Measurements from ENCODE around the gene TEX29. TPM values are rescaled to one million over a fixed set of nuclear protein-coding genes. Genes with fewer than 3 reads are reported as not detected.

Gene TEX29
- total RNA-seq, 4 donors from 2014 or later = not detected

DNA sequence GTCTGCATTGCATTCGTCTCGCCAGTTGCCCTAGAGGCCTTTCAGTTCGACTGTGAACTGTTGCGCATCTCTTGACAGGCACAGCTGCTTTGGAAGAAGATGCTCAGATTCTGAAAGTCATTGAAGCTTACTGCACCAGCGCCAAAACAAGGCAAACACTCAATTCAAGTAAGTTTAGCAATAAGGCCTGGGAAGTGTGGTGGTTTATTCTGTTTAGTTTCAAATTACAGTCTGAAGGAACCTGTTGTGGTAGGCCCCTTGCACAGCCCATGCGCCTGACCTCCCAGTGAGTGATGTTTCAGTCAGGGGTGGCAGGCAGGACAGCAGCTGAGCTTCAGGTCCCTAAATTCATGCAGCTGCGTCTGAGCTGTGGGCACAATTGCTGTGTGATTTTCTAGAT lies 32.2 kb upstream of the TEX29 start:
- H3K27me3 ChIP-seq = no peaks in the 10 kb centered on the region
- H3K9me3 ChIP-seq = no peaks in the 10 kb centered on the region
- H3K4me1 ChIP-seq = no peaks in the 10 kb centered on the region
- H3K4me3 ChIP-seq (replicated peaks in 1 of 3) = no peak overlapping the region
- intact Hi-C loops (cut with DNase I) = no loop called here
- TF ChIP-seq CTCF (IDR thresholded peaks at IDR 0.05) (no peak), POLR2A (IDR thresholded peaks at IDR 0.05) (no peak)
- H3K27ac ChIP-seq = no peak overlapping the region
- H3K36me3 ChIP-seq = peaks cover 43 to 67% of the 10 kb centered on the region in 2 donors
- no peak for DNase-seq
- WGBS, 2 donors = 91 to 94% methylated on average over 7 of the region's 7 CpGs

DNA sequence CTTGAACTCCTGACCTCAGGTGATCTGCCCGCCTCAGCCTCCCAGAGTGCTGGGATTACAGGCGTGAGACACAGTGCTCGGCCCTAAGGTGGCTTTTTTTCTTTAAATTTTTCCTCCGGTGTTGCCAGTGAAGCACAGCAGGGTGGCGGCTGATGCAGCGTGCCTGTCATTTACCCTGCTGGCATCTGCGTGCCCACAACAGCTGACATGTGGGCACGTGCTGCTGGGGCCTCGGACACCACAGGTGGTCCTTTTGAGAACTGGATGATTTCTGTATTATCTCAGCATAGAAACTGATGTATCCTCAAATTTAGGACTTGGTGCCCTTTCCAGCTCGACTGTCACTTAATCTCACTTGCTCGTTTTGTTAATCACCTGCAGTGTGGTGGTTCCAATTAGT lies 31.2 kb upstream of the TEX29 start:
- Histone ChIP-seq H3K9me3 (no peaks in the 10 kb centered on the region), H3K4me1 (no peaks in the 10 kb centered on the region), H3K4me3 (replicated peaks in 1 of 3) (no peak overlapping the region), H3K27me3 (no peaks in the 10 kb centered on the region), H3K27ac (no peak overlapping the region), H3K36me3 (peaks cover 33 to 62% of the 10 kb centered on the region in 2 donors)
- DNase-seq = no peak
- 95 to 97% methylated on average over 11 of the region's 11 CpGs for WGBS, 2 donors
- intact Hi-C loops (cut with DNase I) = no loop called here
- no peak for TF ChIP-seq POLR2A (IDR thresholded peaks at IDR 0.05)
- no peak for TF ChIP-seq CTCF (IDR thresholded peaks at IDR 0.05)

- Histone ChIP-seq H3K4me3 (replicated peaks in 1 of 3) (no peak overlapping the region), H3K9me3 (no peaks in the 10 kb centered on the region), H3K27me3 (no peaks in the 10 kb centered on the region), H3K36me3 (peaks cover 20 to 35% of the 10 kb centered on the region in 2 donors), H3K27ac (no peak overlapping the region), H3K4me1 (no peaks in the 10 kb centered on the region)
- WGBS, 2 donors = 94% methylated on average over 14 of the region's 14 CpGs
- intact Hi-C loops (cut with DNase I) = no loop called here
- no peak for TF ChIP-seq POLR2A (IDR thresholded peaks at IDR 0.05)
- no peak for TF ChIP-seq CTCF (IDR thresholded peaks at IDR 0.05)
- DNase-seq = no peak
Measured at GRCh38 chr13:111291908-111292307, 28.5 kb upstream of the TEX29 start.

GRCh38 chr13:111292710-111293485 lies 27.5 kb upstream of the TEX29 start:
- 91 to 93% methylated on average over 13 of the region's 13 CpGs for whole genome bisulfite sequencing, 2 donors
- no peaks in the 10 kb centered on the region for H3K4me1 ChIP-seq
- H3K36me3 ChIP-seq = peaks cover 12 to 26% of the 10 kb centered on the region in 2 donors
- no peaks in the 10 kb centered on the region for H3K9me3 ChIP-seq
- no peak overlapping the region for H3K27ac ChIP-seq
- intact Hi-C loops (cut with DNase I) = no loop called here
- H3K4me3 ChIP-seq (replicated peaks in 1 of 3) = no peak overlapping the region
- H3K27me3 ChIP-seq = no peaks in the 10 kb centered on the region
- no peak for DNase-seq
- TF ChIP-seq CTCF (IDR thresholded peaks at IDR 0.05) (no peak), POLR2A (IDR thresholded peaks at IDR 0.05) (no peak)

GRCh38 chr13:111295886-111296285 lies 24.6 kb upstream of the TEX29 start:
- no peak for DNase-seq
- WGBS, 2 donors = 87 to 98% methylated on average over 5 to 9 of the region's 9 CpGs
- no peak overlapping the region for H3K27ac ChIP-seq
- no peak for TF ChIP-seq CTCF (IDR thresholded peaks at IDR 0.05)
- TF ChIP-seq POLR2A (IDR thresholded peaks at IDR 0.05) = no peak
- peaks cover 7 to 19% of the 10 kb centered on the region in 2 donors for H3K36me3 ChIP-seq
- no peaks in the 10 kb centered on the region for H3K4me1 ChIP-seq
- H3K9me3 ChIP-seq = no peaks in the 10 kb centered on the region
- intact Hi-C loops (cut with DNase I) = no loop called here
- no peak overlapping the region for H3K4me3 ChIP-seq (replicated peaks in 1 of 3)
- H3K27me3 ChIP-seq = no peaks in the 10 kb centered on the region
